Activated CD8-positive, alpha-beta T cell treated with anti-CD3 and anti-CD28 coated beads, Interleukin-2, amount 10 ng/mL, durations not matched to agents 7 days and 5 days (primary cell): ENCODE measurements around the gene OSBPL1A. TPM values are rescaled to one million over a fixed set of nuclear protein-coding genes. Genes with fewer than 3 reads are reported as not detected.

Experiments
- ATAC-seq: fragments of 150-1000 bp; cut with Tn5 transposase; one replicate; pipeline ENCODE4 v1.10.0; 2021; ENCODE audit warnings: moderate library complexity
- CTCF ChIA-PET: fragments of 350-600 bp; sonication (Branson Sonifier 250); formaldehyde crosslinking; loops from one replicate; lab custom pipeline; 2021; ENCODE audit warnings: antibody characterized with exemption; lab: Charles Lee
- POLR2A ChIA-PET: fragments of 350-600 bp; sonication (Branson Sonifier 250); formaldehyde crosslinking; loops from one replicate; lab custom pipeline; 2021; ENCODE audit warnings: antibody characterized with exemption; lab: Charles Lee
- DNase-seq: peaks from one replicate; pipeline ENCODE4 v3.0.0-alpha.2; 2020
- H3K27ac Mint-ChIP-seq: one replicate; pipeline ENCODE4 v1.8.0; 2021; ENCODE audit warnings: mild to moderate bottlenecking, mixed read lengths
- H3K27me3 Mint-ChIP-seq: one replicate; pipeline ENCODE4 v1.8.0; 2021; ENCODE audit warnings: low read depth, mixed read lengths
- H3K36me3 Mint-ChIP-seq: one replicate; pipeline ENCODE4 v1.8.0; 2021; ENCODE audit warnings: low read depth, mixed read lengths
- H3K4me1 Mint-ChIP-seq: one replicate; pipeline ENCODE4 v1.8.0; 2021; ENCODE audit warnings: low read depth, mixed read lengths
- H3K4me3 Mint-ChIP-seq: one replicate; pipeline ENCODE4 v1.8.0; 2021; ENCODE audit warnings: mild to moderate bottlenecking, mixed read lengths
- H3K9me3 Mint-ChIP-seq: one replicate; pipeline ENCODE4 v1.8.0; 2022; ENCODE audit warnings: mixed read lengths; ENCODE audit not compliant: insufficient read depth
- total RNA-seq, 2 experiments: library from RNA; stranded (reverse); gene quantifications; one replicate each; pipeline ENCODE4 v1.2.3, GENCODE V29; 2021

Gene OSBPL1A
- total RNA-seq, 2 experiments from 2014 or later: 0.58 to 0.99 TPM

GRCh38 chr18:24189664-24190346 is 207.8 kb downstream of the OSBPL1A start:
- peaks cover 28% of the 10 kb centered on the region for H3K27me3 Mint-ChIP-seq
- ChIA-PET CTCF (interaction anchor here (1.1 to 2.9 kb wide), 2 partner anchors 11 to 13 kb away, joined by 3 to 16 read pairs; no protein-coding TSS in a partner anchor), POLR2A (no interaction called here)
- no peak for ATAC-seq
- H3K36me3 Mint-ChIP-seq: no peaks in the 10 kb centered on the region
- no peaks in the 10 kb centered on the region for H3K9me3 Mint-ChIP-seq
- no peak for DNase-seq
- H3K27ac Mint-ChIP-seq: no peak overlapping the region
- H3K4me3 Mint-ChIP-seq: no peak overlapping the region
- H3K4me1 Mint-ChIP-seq: no peaks in the 10 kb centered on the region

- CTCF ChIA-PET: interaction anchor here (1.6 kb wide), 1 partner anchor 12 kb away, joined by 9 read pairs; no protein-coding TSS in a partner anchor
- no peak overlapping the region for H3K4me3 Mint-ChIP-seq
Measured at GRCh38 chr18:24189007-24189528, 208.6 kb downstream of the OSBPL1A start.

DNA sequence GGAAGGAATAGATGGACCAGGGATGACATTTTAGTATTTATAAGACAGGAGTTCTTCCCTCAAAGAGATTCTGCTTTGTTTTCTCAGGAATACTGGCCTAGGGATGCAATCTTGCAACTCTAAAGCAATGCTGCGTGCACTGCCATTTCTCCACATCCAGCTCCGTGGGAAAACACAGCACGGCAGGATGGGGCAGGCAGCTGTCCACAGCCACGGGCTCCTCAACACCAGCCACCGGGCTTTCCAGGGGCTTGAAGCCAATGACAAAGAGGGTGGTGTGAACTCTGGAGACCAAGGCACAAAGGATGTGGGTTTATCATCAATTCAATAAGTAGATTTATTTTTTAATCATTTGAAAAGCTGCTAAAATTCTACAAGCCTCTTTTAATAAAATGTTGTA is 209.5 kb downstream of the OSBPL1A start:
- DNase-seq (no peak), ATAC-seq (no peak)
- ChIA-PET CTCF (interaction anchor here (1.6 kb wide), 1 partner anchor 11 kb away, joined by 9 read pairs; no protein-coding TSS in a partner anchor), POLR2A (no interaction called here)
- no peak overlapping the region for H3K4me3 Mint-ChIP-seq
- no peak overlapping the region for H3K27ac Mint-ChIP-seq
- H3K27me3 Mint-ChIP-seq: peaks cover 26% of the 10 kb centered on the region
- H3K36me3 Mint-ChIP-seq: no peaks in the 10 kb centered on the region
- H3K4me1 Mint-ChIP-seq: no peaks in the 10 kb centered on the region
- H3K9me3 Mint-ChIP-seq: no peaks in the 10 kb centered on the region

More at GRCh38 chr18:24189007-24189528, 208.6 kb downstream of the OSBPL1A start:
- POLR2A ChIA-PET: no interaction called here
- ATAC-seq (no peak), DNase-seq (no peak)
- H3K9me3 Mint-ChIP-seq: no peaks in the 10 kb centered on the region
- H3K36me3 Mint-ChIP-seq: no peaks in the 10 kb centered on the region
- H3K27ac Mint-ChIP-seq: no peak overlapping the region
- no peaks in the 10 kb centered on the region for H3K4me1 Mint-ChIP-seq
- H3K27me3 Mint-ChIP-seq: peaks cover 28% of the 10 kb centered on the region

DNA sequence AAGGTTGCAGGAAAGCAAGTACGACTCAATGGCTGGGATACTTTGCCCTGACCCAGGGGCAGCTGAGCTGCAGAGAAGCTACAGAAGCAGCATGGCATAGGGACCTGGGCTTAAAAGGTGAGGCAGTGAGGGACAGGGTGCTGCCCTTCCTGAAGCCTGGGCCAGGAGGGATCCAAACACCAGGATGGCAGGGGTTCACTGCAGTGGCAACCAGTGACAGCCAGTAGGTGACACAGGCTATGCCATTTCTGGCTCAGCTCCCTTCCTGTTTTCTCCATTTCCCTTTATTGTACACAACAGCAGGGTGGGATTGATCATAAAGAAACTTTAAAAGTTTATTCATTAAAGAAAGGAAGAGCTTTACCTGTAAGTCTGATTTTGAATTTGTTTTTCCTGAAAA is 209.9 kb downstream of the OSBPL1A start:
- Mint-ChIP-seq H3K4me3 (no peak overlapping the region), H3K4me1 (no peaks in the 10 kb centered on the region), H3K27ac (no peak overlapping the region), H3K27me3 (peaks cover 23% of the 10 kb centered on the region), H3K9me3 (no peaks in the 10 kb centered on the region), H3K36me3 (no peaks in the 10 kb centered on the region)
- DNase-seq (no peak), ATAC-seq (no peak)
- POLR2A ChIA-PET: no interaction called here
- CTCF ChIA-PET: interaction anchor here (1.6 kb wide), 1 partner anchor 11 kb away, joined by 9 read pairs; no protein-coding TSS in a partner anchor

GRCh38 chr18:24187049-24187448 is 210.6 kb downstream of the OSBPL1A start:
- CTCF ChIA-PET: no interaction called here
- Mint-ChIP-seq H3K4me1 (no peaks in the 10 kb centered on the region), H3K4me3 (no peak overlapping the region), H3K36me3 (no peaks in the 10 kb centered on the region), H3K27ac (no peak overlapping the region), H3K27me3 (peaks cover 19% of the 10 kb centered on the region), H3K9me3 (no peaks in the 10 kb centered on the region)
- DNase-seq (no peak), ATAC-seq (no peak)
- POLR2A ChIA-PET: no interaction called here

DNA sequence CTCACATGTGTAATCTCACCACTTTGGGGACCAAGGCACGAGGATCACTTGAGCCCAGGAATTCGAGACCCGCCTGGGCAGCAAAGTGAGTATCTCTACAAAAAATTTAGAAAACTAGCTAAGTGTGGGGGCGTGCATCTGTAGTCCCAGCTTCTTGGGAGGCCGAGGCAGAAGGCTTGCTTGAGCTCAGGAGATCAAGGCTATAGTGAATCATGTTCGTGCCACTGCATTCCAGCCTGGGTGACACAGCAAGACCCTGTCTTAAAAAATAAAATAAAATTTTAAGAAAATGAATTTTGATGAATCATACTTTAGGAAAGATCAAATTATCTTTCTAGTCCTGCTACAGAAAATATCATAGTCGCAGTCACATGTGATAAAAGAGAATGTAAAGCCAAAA is 211.8 kb downstream of the OSBPL1A start:
- no peak for DNase-seq
- H3K36me3 Mint-ChIP-seq: no peaks in the 10 kb centered on the region
- H3K9me3 Mint-ChIP-seq: no peaks in the 10 kb centered on the region
- H3K4me3 Mint-ChIP-seq: no peak overlapping the region
- no peaks in the 10 kb centered on the region for H3K4me1 Mint-ChIP-seq
- ATAC-seq: no peak
- H3K27ac Mint-ChIP-seq: no peak overlapping the region
- peaks cover 15% of the 10 kb centered on the region for H3K27me3 Mint-ChIP-seq
- CTCF ChIA-PET: no interaction called here
- POLR2A ChIA-PET: no interaction called here

DNA sequence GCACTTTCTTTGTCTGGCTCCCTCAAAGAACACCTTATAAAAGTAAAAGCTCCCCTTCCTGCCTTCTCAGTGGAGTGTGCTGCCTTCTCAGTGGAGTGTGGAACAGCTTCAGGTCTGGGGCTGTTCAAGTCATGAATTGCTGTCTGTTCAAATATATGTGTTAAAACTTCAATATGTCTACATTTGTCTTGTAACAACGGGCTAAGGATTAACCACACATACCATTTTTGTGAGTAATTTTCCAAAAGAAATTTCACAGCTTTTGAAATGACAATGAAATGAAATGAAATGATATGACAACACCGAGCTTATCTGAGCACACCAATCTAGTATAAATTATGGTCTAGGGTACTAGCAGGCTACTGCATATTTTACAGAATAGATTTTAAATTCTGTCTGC is 215.8 kb downstream of the OSBPL1A start:
- ChIA-PET POLR2A (no interaction called here), CTCF (interaction anchor here (1.1 kb wide), 1 partner anchor 307 kb away, joined by 3 read pairs; no protein-coding TSS in a partner anchor)
- Mint-ChIP-seq H3K9me3 (no peaks in the 10 kb centered on the region), H3K4me1 (no peaks in the 10 kb centered on the region), H3K36me3 (no peaks in the 10 kb centered on the region), H3K27me3 (peaks cover under 1% of the 10 kb centered on the region), H3K27ac (no peak overlapping the region), H3K4me3 (no peak overlapping the region)
- ATAC-seq: no peak
- DNase-seq: no peak

GRCh38 chr18:24180048-24180447 is 217.6 kb downstream of the OSBPL1A start:
- H3K36me3 Mint-ChIP-seq: no peaks in the 10 kb centered on the region
- no peak overlapping the region for H3K27ac Mint-ChIP-seq
- ATAC-seq: no peak
- H3K27me3 Mint-ChIP-seq: peaks cover 5% of the 10 kb centered on the region
- CTCF ChIA-PET: no interaction called here
- no peaks in the 10 kb centered on the region for H3K4me1 Mint-ChIP-seq
- no peak for DNase-seq
- H3K4me3 Mint-ChIP-seq: no peak overlapping the region
- POLR2A ChIA-PET: no interaction called here
- H3K9me3 Mint-ChIP-seq: no peaks in the 10 kb centered on the region

DNA sequence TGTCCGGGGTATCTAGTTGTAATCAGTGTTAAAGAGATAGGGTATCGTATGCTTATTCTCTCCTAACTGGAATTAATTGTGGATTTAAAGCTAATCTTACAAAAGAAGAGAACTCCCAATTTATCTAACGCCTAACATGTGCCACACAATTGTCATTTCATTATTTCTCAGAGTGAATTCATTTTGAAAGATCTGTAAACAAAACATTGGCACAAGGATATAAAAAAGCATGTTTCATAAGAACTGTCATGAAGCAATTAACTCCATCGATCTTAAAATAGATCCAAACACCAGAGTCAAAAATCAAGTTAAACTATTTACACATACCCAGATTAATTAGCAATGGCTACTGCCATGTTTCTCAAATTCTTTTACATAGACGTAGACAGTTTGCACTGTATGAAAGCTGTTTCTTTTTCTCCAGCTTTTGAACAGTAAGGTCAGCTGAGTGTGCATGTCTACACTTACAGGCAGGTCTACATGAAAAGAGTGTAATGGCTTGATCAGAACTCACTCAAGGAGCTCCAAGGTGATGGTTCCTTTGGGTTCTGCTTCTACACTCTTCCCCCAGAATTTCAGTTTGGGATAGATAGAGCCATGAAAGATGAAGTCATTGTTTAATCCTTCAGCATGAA is 220.0 kb downstream of the OSBPL1A start:
- no peak for DNase-seq
- H3K4me1 Mint-ChIP-seq: no peaks in the 10 kb centered on the region
- H3K27ac Mint-ChIP-seq: no peak overlapping the region
- no peaks in the 10 kb centered on the region for H3K9me3 Mint-ChIP-seq
- no peaks in the 10 kb centered on the region for H3K36me3 Mint-ChIP-seq
- POLR2A ChIA-PET: no interaction called here
- H3K4me3 Mint-ChIP-seq: no peak overlapping the region
- H3K27me3 Mint-ChIP-seq: peaks cover 7% of the 10 kb centered on the region
- no peak for ATAC-seq
- CTCF ChIA-PET: interaction anchor here (1.2 to 3.1 kb wide), 7 partner anchors 11 to 317 kb away, joined by 4 to 34 read pairs (median 5); no protein-coding TSS in a partner anchor

DNA sequence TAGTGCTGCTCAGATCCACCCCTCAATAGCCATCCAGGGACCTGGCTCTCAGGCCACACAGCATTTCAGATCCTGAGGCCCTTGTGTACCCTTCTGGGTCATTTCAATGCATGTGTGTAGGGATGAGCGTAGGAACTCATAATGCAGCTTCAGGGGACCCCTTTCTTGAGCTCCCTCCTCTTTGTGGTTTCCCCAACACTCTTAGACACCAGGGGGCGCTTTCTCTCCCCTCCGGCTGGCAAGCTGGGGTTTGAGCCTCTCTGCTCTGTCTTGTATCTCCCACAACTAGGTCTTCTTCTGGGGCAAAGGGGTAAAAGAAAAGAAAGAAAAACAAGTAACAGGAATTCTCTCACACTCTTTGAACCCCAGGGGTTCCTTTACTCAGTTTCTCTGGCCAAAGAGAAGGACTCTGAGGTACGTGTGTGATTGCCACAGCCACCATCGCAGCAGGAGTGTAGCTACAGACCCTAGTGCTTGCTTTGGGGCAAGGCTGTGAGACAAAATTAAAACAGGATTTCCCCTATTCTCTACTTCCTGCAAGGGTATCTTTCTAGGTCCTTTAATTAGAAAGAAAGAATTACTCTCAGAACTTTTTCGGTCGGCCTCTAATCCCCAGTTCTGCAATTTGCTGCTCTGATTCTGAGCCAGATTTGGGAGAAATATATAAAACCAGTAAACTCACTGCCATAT is 220.8 kb downstream of the OSBPL1A start:
- no peaks in the 10 kb centered on the region for H3K9me3 Mint-ChIP-seq
- peak; percentile 58 for DNase-seq
- no peaks in the 10 kb centered on the region for H3K4me1 Mint-ChIP-seq
- CTCF ChIA-PET: interaction anchor here (0.6 to 3.1 kb wide), 23 partner anchors 8 to 399 kb away, joined by 3 to 34 read pairs (median 4); partner anchors contain the start of gene HRH4
- no peak overlapping the region for H3K4me3 Mint-ChIP-seq
- no peaks in the 10 kb centered on the region for H3K36me3 Mint-ChIP-seq
- no peak overlapping the region for H3K27ac Mint-ChIP-seq
- ATAC-seq: peak; percentile 30
- POLR2A ChIA-PET: no interaction called here
- peaks cover 7% of the 10 kb centered on the region for H3K27me3 Mint-ChIP-seq

DNA sequence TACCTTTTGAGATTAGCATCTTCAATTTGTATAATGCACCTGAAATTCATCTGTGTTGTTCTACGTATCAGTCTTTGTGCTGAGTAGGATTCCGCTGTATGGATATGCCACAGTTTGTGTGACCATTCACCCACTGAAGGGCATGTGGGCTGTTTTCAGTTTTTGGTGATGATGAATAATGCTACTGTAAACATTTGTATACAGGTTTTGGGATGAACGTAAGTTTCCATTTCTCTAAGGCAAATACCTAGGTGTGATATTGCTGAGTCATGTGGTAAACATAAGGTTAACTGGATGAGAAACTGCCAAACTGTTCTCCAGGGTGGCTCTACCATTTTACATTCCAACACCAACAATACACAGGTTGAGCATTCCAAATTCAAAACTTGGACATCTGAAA is 223.6 kb downstream of the OSBPL1A start:
- POLR2A ChIA-PET: no interaction called here
- no peak for ATAC-seq
- Mint-ChIP-seq H3K4me3 (no peak overlapping the region), H3K9me3 (no peaks in the 10 kb centered on the region), H3K27me3 (peaks cover 9% of the 10 kb centered on the region), H3K4me1 (no peaks in the 10 kb centered on the region), H3K36me3 (no peaks in the 10 kb centered on the region), H3K27ac (no peak overlapping the region)
- CTCF ChIA-PET: no interaction called here
- DNase-seq: no peak
